IPS-20b (cell line): Measurements from ENCODE around the gene VPS8.
"Not testable (repeated sequence)": the region's sequence is repeated elsewhere in the genome, so short reads cannot be mapped to it uniquely, and the experiment has no call there.

ENCODE experiments used
- H3K27ac ChIP-seq: one replicate; pipeline ENCODE4 v1.5.1; 2013; ENCODE audit warnings: low read length
- H3K27me3 ChIP-seq: 2 replicates; pipeline ENCODE4 v1.6.1; 2013; ENCODE audit warnings: mild to moderate bottlenecking, low read length, inconsistent platforms; ENCODE audit not compliant: insufficient read depth
- H3K36me3 ChIP-seq: 2 replicates; pipeline ENCODE4 v1.6.1; 2013; ENCODE audit warnings: low read depth, mild to moderate bottlenecking, inconsistent platforms, low read length, moderate library complexity; ENCODE audit not compliant: insufficient read depth
- H3K4me1 ChIP-seq: 2 replicates; pipeline ENCODE4 v1.6.1; 2013; ENCODE audit warnings: mild to moderate bottlenecking, control low read depth, inconsistent platforms, low read length, moderate library complexity; ENCODE audit not compliant: insufficient read depth
- H3K4me3 ChIP-seq: 2 replicates; pipeline ENCODE4 v1.5.1; 2013; ENCODE audit warnings: mild to moderate bottlenecking, low read length, inconsistent platforms
- H3K9ac ChIP-seq: 2 replicates; pipeline ENCODE4 v1.6.1; 2013; ENCODE audit warnings: low read depth, mild to moderate bottlenecking, inconsistent platforms, low read length, moderate library complexity
- H3K9me3 ChIP-seq: 2 replicates; pipeline ENCODE4 v1.6.1; 2013; ENCODE audit warnings: mild to moderate bottlenecking, low read depth, low read length, inconsistent platforms; ENCODE audit not compliant: insufficient read depth

VPS8 gene

DNA sequence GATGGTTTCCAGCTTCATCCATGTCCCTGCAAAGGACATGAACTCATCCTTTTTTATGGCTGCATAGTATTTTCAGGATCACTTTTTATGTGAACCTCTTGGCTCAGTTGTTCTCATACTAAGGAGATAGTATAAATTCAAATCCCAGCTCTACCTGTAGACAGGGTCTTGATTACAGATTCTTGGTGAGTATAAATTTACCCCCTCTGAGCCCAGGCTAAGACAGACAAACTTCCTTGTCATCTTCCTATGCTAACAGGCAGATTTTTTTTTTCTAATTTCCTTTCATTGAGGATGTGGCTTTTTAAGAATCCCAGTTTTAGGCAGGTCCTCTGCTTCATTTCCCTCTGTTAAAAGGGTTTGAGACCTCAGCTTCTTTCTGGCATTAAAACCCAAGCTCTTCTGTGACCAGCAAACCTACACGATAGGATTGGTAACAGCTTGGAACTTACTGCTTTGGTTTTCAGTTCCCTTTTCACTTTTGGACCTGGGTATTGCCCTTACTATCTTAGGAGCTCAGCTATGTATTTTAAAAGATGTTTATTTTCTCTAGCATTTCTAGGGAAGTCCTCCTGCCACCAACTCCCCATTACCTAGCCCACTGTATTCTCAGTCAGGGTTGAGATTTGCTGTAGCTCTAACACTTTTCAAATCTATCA, 72.5 kb downstream of the VPS8 start:
- Histone ChIP-seq H3K9me3 (no peaks in the 10 kb centered on the region), H3K27me3 (no peaks in the 10 kb centered on the region), H3K4me1 (0 out of 2 replicates have a peak, but pooled peaks cover 4% of the 10 kb centered on the region), H3K4me3 (no peak overlapping the region), H3K27ac (no peak overlapping the region), H3K36me3 (no peaks in the 10 kb centered on the region), H3K9ac (no peak overlapping the region)

- no peaks in the 10 kb centered on the region for H3K9me3 ChIP-seq
- H3K4me3 ChIP-seq = no peak overlapping the region
- no peak overlapping the region for H3K27ac ChIP-seq
- no peaks in the 10 kb centered on the region for H3K27me3 ChIP-seq
- no peaks in the 10 kb centered on the region for H3K36me3 ChIP-seq
- H3K9ac ChIP-seq = no peak overlapping the region
- H3K4me1 ChIP-seq = 0 out of 2 replicates have a peak, but pooled peaks cover 4% of the 10 kb centered on the region
These were observed 73.1 kb downstream of the VPS8 start for GRCh38 chr3:184885112-184885511.

- Histone ChIP-seq H3K4me1 (0 out of 2 replicates have a peak, but pooled peaks cover 4% of the 10 kb centered on the region), H3K36me3 (no peaks in the 10 kb centered on the region), H3K27ac (no peak overlapping the region), H3K4me3 (no peak overlapping the region), H3K9me3 (no peaks in the 10 kb centered on the region), H3K27me3 (no peaks in the 10 kb centered on the region), H3K9ac (no peak overlapping the region)
These were observed 75.6 kb downstream of the VPS8 start for GRCh38 chr3:184887574-184887973.

DNA sequence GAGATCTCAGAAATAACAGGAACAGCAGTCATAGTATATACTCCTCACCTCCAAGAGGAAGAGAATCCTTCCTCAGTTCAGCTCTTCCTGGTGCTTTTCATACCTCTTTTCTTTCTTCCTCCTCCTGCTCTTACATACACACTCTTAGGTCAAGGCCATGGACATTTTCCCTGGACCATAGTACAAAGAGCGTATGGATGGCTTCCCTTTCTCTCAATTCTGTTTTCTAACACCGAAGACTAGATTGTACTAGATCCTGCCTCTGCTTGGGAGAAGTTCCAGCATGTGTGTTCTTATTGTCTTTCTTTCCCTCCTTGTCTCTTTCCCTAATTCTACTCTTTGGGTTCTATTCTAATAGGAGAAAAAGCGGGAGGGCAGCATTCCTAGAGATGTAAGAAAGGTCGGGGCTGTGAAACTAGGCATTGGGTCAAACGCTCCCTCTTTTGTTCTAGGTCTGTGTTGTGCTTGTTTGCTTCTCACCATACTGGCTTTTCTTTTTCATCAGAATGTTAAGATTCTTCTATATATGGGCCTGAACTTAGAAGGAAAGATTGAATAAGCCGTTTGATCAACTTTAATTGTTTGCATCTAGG, 77.4 kb downstream of the VPS8 start:
- Histone ChIP-seq H3K4me1 (0 out of 2 replicates have a peak, but pooled peaks cover 4% of the 10 kb centered on the region), H3K27me3 (no peaks in the 10 kb centered on the region), H3K4me3 (no peak overlapping the region), H3K9ac (no peak overlapping the region), H3K9me3 (no peaks in the 10 kb centered on the region), H3K27ac (no peak overlapping the region), H3K36me3 (no peaks in the 10 kb centered on the region)

DNA sequence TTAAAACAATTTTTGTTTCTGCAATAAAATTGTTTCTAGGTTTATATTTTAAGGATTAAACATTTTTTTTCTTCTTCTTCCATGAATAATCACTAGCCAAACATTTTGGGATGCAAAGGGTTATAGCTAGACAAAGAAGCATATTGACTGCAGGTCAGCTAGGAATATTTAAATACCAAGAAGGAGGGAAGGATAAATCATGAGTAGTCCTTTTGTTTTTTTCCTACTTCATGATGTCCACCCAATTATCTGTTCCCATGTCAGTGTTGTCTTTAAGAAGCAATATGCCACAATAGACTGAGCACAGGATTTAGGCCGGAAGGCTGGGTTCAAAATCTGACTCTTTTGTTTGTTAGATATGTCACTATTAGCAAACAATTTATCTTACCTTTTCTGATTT, 82.1 kb downstream of the VPS8 start:
- H3K27ac ChIP-seq = no peak overlapping the region
- H3K9ac ChIP-seq = no peak overlapping the region
- H3K27me3 ChIP-seq = no peaks in the 10 kb centered on the region
- peaks cover 5% of the 10 kb centered on the region for H3K4me1 ChIP-seq
- H3K36me3 ChIP-seq = no peaks in the 10 kb centered on the region
- H3K4me3 ChIP-seq = no peak overlapping the region
- no peaks in the 10 kb centered on the region for H3K9me3 ChIP-seq

- H3K27ac ChIP-seq = no peak overlapping the region
- no peaks in the 10 kb centered on the region for H3K27me3 ChIP-seq
- no peaks in the 10 kb centered on the region for H3K9me3 ChIP-seq
- H3K9ac ChIP-seq = no peak overlapping the region
- H3K4me1 ChIP-seq = peaks cover 11% of the 10 kb centered on the region
- no peaks in the 10 kb centered on the region for H3K36me3 ChIP-seq
- no peak overlapping the region for H3K4me3 ChIP-seq
These were observed 83.4 kb downstream of the VPS8 start for GRCh38 chr3:184895350-184895749.

GRCh38 chr3:184896336-184896735, 84.4 kb downstream of the VPS8 start:
- H3K9ac ChIP-seq = no peak overlapping the region
- no peak overlapping the region for H3K4me3 ChIP-seq
- H3K27ac ChIP-seq = no peak overlapping the region
- H3K9me3 ChIP-seq = no peaks in the 10 kb centered on the region
- H3K4me1 ChIP-seq = peaks cover 20% of the 10 kb centered on the region
- no peaks in the 10 kb centered on the region for H3K36me3 ChIP-seq
- H3K27me3 ChIP-seq = no peaks in the 10 kb centered on the region

DNA sequence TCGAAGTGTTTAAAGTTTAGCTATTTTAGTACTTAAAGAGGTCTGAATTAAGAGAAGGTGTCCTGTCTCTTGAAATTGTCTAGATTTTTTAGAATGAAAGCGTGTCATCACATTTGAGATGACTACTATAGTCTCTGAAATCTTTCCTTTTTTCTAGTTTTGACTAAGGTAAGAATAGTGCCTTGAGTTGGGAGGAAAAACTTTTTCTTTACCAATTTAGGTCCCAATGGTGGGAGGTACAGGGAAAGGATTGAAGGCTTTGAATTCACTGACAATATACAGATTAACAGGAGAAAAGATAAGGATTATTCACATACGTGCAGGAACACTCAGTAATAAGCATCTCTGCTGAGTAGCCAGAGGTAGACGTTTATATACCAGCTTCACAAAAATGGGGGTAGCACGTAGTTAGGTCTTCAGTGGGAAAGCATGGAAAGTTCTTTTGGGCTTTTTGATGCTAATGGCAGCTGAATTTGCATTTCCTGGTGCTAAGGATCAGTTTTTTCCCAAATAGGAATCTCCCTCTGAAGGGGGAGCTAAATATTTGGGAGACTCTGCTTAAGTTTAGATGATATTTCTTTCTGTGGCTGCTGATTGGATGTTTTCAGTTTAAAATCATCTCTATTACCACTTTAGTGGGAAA, 88.1 kb downstream of the VPS8 start:
- peak overlapping the region; percentile 86 for H3K27ac ChIP-seq
- H3K36me3 ChIP-seq = peaks cover 6% of the 10 kb centered on the region; the same call in 1 of the 2 replicates
- peak overlapping the region; percentile 38; the same call in 1 of the 2 replicates for H3K4me3 ChIP-seq
- H3K4me1 ChIP-seq = peaks cover 22% of the 10 kb centered on the region
- H3K9ac ChIP-seq = peak overlapping the region; percentile 51; the same call in 1 of the 2 replicates
- H3K9me3 ChIP-seq = peaks cover 3% of the 10 kb centered on the region; the same call in 1 of the 2 replicates
- no peaks in the 10 kb centered on the region for H3K27me3 ChIP-seq

- H3K9me3 ChIP-seq, H3K36me3 ChIP-seq, H3K4me3 ChIP-seq, H3K27me3 ChIP-seq: not testable (repeated sequence)
- Histone ChIP-seq H3K27ac (peak overlapping the region; percentile 89), H3K9ac (peak overlapping the region; percentile 19; the same call in 1 of the 2 replicates), H3K4me1 (peaks cover 59% of the 10 kb centered on the region)
These were observed 95.1 kb downstream of the VPS8 start for GRCh38 chr3:184907031-184907430.

- H3K36me3 ChIP-seq = peaks cover 7% of the 10 kb centered on the region; the same call in 1 of the 2 replicates
- peaks cover 5% of the 10 kb centered on the region; the same call in 1 of the 2 replicates for H3K9me3 ChIP-seq
- peaks cover 68% of the 10 kb centered on the region for H3K4me1 ChIP-seq
- H3K9ac ChIP-seq = peak overlapping the region; percentile 71
- no peaks in the 10 kb centered on the region for H3K27me3 ChIP-seq
- H3K27ac ChIP-seq = peak overlapping the region; percentile 89
- peak overlapping the region; percentile 39; the same call in 1 of the 2 replicates for H3K4me3 ChIP-seq
These were observed 96.0 kb downstream of the VPS8 start for GRCh38 chr3:184907681-184908649.

GRCh38 chr3:184908859-184909258, 96.9 kb downstream of the VPS8 start:
- no peaks in the 10 kb centered on the region for H3K27me3 ChIP-seq
- peaks cover 7% of the 10 kb centered on the region; the same call in 1 of the 2 replicates for H3K36me3 ChIP-seq
- H3K4me3 ChIP-seq = peak overlapping the region; percentile 29; the same call in 1 of the 2 replicates
- peak overlapping the region; percentile 89 for H3K27ac ChIP-seq
- H3K9me3 ChIP-seq = peaks cover 5% of the 10 kb centered on the region; the same call in 1 of the 2 replicates
- peaks cover 69% of the 10 kb centered on the region for H3K4me1 ChIP-seq
- H3K9ac ChIP-seq = peak overlapping the region; percentile 71; the same call in 1 of the 2 replicates
